Liver (tissue), 9 donors: ENCODE measurements around the gene TSPAN33. TPM values are rescaled to one million over a fixed set of nuclear protein-coding genes. Genes with fewer than 3 reads are reported as not detected.

Experiments
- DNase-seq: peaks from one replicate; pipeline ENCODE4 v3.0.0-alpha.2; 2017; ENCODE audit warnings: low spot score
- H3K27ac ChIP-seq, 2 donors: one replicate each; pipeline ENCODE4 v1.7.0; 2013; ENCODE audit warnings: inconsistent platforms in 2 of 2, low read length in 2 of 2, control low read depth in 1 of 2, low read depth in 1 of 2, mild to moderate bottlenecking in 1 of 2
- H3K27me3 ChIP-seq, 4 donors: one replicate each; pipeline versions ENCODE4 v1.6.1 to v1.7.0; 2013; ENCODE audit warnings: low read length in 3 of 4, inconsistent platforms in 1 of 4, mild to moderate bottlenecking in 1 of 4, moderate library complexity in 1 of 4; ENCODE audit not compliant: control insufficient read depth in 4 of 4, insufficient read depth in 4 of 4
- H3K36me3 ChIP-seq, 4 donors: one replicate each; pipeline versions ENCODE4 v1.6.1 to v1.7.0; 2013; ENCODE audit warnings: low read length in 3 of 4, mild to moderate bottlenecking in 3 of 4, low read depth in 1 of 4, moderate library complexity in 1 of 4; ENCODE audit not compliant: control insufficient read depth in 4 of 4, insufficient read depth in 3 of 4
- H3K4me1 ChIP-seq, 4 donors: one replicate each; pipeline versions ENCODE4 v1.6.1 to v1.7.0; 2013; ENCODE audit warnings: low read length in 3 of 4, mild to moderate bottlenecking in 3 of 4, moderate library complexity in 1 of 4; ENCODE audit not compliant: control insufficient read depth in 4 of 4, insufficient read depth in 4 of 4
- H3K4me3 ChIP-seq, 3 donors: one replicate each; pipeline versions ENCODE4 v1.6.1 to v1.7.0; 2013; ENCODE audit warnings: low read length in 3 of 3, control low read depth in 1 of 3, low read depth in 1 of 3, mild to moderate bottlenecking in 1 of 3
- H3K9ac ChIP-seq, 2 donors: one replicate each; pipeline ENCODE4 v1.7.0; 2013; ENCODE audit warnings: low read length in 2 of 2, mild to moderate bottlenecking in 2 of 2, moderate library complexity in 2 of 2, control low read depth in 1 of 2, low read depth in 1 of 2
- H3K9me3 ChIP-seq, 4 donors: one replicate each; pipeline versions ENCODE4 v1.6.1 to v1.7.0; 2013; ENCODE audit warnings: low read length in 3 of 4; ENCODE audit not compliant: control insufficient read depth in 4 of 4
- EGR1 ChIP-seq, 2 donors: IDR thresholded peaks; 2 replicates each; pipeline ENCODE4 v1.6.1; 2016 to 2018; ENCODE audit warnings: antibody characterized with exemption in 2 of 2, low read depth in 2 of 2
- FOXA1 ChIP-seq: IDR thresholded peaks from 2 replicates; pipeline ENCODE4 v1.6.1; 2016; ENCODE audit warnings: antibody characterized with exemption
- FOXA2 ChIP-seq: IDR thresholded peaks from 2 replicates; pipeline ENCODE4 v1.6.1; 2016; ENCODE audit warnings: antibody characterized with exemption
- HNF4A ChIP-seq, 2 donors: conservative IDR thresholded peaks; 2 replicates each; pipeline ENCODE4 v1.6.1; 2016; ENCODE audit warnings: antibody characterized with exemption in 2 of 2, mild to moderate bottlenecking in 2 of 2
- HNF4G ChIP-seq: IDR thresholded peaks from 2 replicates; pipeline ENCODE4 v1.6.1; 2016; ENCODE audit warnings: antibody characterized with exemption
- JUND ChIP-seq, 2 donors: IDR thresholded peaks; 2 replicates each; pipeline ENCODE4 v1.6.1; 2016; ENCODE audit warnings: antibody characterized with exemption in 2 of 2
- NR2F2 ChIP-seq: IDR thresholded peaks from 2 replicates; pipeline ENCODE4 v1.6.1; 2016; ENCODE audit warnings: antibody characterized with exemption
- RAD21 ChIP-seq, 2 donors: IDR thresholded peaks; 2 replicates each; pipeline ENCODE4 v1.6.1; 2016; ENCODE audit warnings: antibody characterized with exemption in 2 of 2, mild to moderate bottlenecking in 2 of 2
- RXRA ChIP-seq, 2 donors: IDR thresholded peaks; 2 replicates each; pipeline ENCODE4 v1.6.1; 2017 to 2018; ENCODE audit warnings: antibody characterized with exemption in 2 of 2, mild to moderate bottlenecking in 1 of 2
- SP1 ChIP-seq: IDR thresholded peaks from 2 replicates; pipeline ENCODE4 v1.6.1; 2018; ENCODE audit warnings: antibody characterized with exemption, mild to moderate bottlenecking
- TAF1 ChIP-seq: conservative IDR thresholded peaks from 2 replicates; pipeline ENCODE4 v1.6.1; 2016; ENCODE audit warnings: antibody characterized with exemption, mild to moderate bottlenecking
- YY1 ChIP-seq: IDR thresholded peaks from 2 replicates; pipeline ENCODE4 v1.6.1; 2016; ENCODE audit warnings: antibody characterized with exemption, mild to moderate bottlenecking
- polyA plus RNA-seq, 2 donors: library from polyadenylated mRNA; stranded (reverse) in 1 of 2; unstranded in 1 of 2; fragments of 200-250 nt in 1 of 2; fragments of >200 nt in 1 of 2; fragmentation: Nextera tagmentation in 1 of 2; extraction: Ambion mirVana in 1 of 2; gene quantifications; one replicate each; pipeline versions ENCODE4 v1.2.1 to v1.2.3, GENCODE V29; 2013 to 2015
- total RNA-seq, 2 donors: library from RNA; depleted of rRNA; stranded (reverse); fragments of >200 nt; gene quantifications; one replicate each; pipeline ENCODE4 v1.2.3, GENCODE V29; 2014
- TF ChIP-seq, protein P1 (sequence below): IDR thresholded peaks from 2 replicates; pipeline ENCODE4 v1.6.1; 2016; ENCODE audit warnings: antibody characterized with exemption, mild to moderate bottlenecking
- TF ChIP-seq, protein P2 (sequence below): fragments of 150-350 bp; IDR thresholded peaks from 2 replicates; pipeline ENCODE4 v1.5.1; 2017; ENCODE audit warnings: improper control_type of control experiment, low read depth, low read length; ENCODE audit not compliant: missing input control
- TF ChIP-seq, protein P3 (sequence below): IDR thresholded peaks from 2 replicates; pipeline ENCODE4 v1.6.1; 2016; ENCODE audit warnings: antibody characterized with exemption
- TF ChIP-seq, protein P4 (sequence below): IDR thresholded peaks from 2 replicates; pipeline ENCODE4 v1.6.1; 2016; ENCODE audit warnings: antibody characterized with exemption
- TF ChIP-seq, protein P5 (sequence below): IDR thresholded peaks from 2 replicates; pipeline ENCODE4 v1.6.1; 2016; ENCODE audit warnings: antibody characterized with exemption
- donor health status: healthy.
- donor health status: healthy.
- donor health status: healthy.
- donor health status: healthy.
- donor health status: healthy.

The TSPAN33 gene
- total and polyA plus RNA-seq, 4 donors, result 13.4 to 29.3 (median 20.4) TPM

DNA sequence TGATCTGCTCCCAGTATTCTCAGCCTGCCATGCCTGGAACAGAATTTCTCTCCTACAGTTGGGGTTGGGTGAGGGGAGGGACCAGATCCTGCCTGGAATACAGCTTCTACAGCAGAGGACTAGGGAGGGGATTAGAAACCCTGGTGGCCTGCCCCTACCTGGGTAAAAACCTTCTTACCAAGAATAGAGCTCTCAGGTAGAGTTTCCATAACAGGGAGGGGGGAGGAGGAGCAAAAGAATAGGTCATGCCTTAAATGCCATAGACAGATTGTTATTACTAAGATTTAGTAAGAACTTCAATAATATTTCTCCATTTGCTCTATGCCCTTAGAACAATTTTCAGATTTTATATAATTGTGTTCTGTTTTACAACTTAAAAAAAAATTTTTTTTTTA lies 33.5 kb upstream of the TSPAN33 start:
- TF ChIP-seq RAD21 (IDR thresholded peaks at IDR 0.05), result no peak
- TF ChIP-seq SP1, result no peak
- no peak for TF ChIP-seq YY1

DNA sequence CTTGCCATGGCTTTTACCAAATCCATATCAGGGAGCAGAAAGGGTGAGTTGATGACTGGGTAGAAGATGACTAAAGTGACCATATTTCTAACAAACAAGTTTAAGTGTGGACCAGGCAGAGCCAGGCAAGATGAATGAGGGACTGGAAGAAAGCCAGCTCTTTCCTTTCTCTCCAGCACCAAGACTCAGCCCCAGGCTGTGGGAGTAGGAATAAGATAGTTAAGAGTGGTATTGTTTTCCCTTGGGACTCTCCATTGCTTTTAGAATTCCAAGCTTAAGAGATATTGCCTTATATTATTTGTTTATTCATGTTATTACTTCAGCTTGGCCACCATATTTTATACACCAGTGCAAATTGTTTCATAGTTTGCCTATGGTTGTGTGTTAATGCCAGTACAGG lies 28.8 kb upstream of the TSPAN33 start:
- DNase-seq, result no peak
- no peak overlapping the region for H3K27ac ChIP-seq
- no peak overlapping the region for H3K4me3 ChIP-seq
- no peaks in the 10 kb centered on the region for H3K9me3 ChIP-seq
- H3K4me1 ChIP-seq, result no peaks in the 10 kb centered on the region
- TF ChIP-seq FOXA1 (no peak), FOXA2 (no peak), RXRA (IDR thresholded peaks at IDR 0.05) (no peak), HNF4A (conservative IDR thresholded peaks at IDR 0.05) (no peak), NR2F2 (no peak), EGR1 (IDR thresholded peaks at IDR 0.05; ENCODE audit: low read depth in 2 of 2) (no peak), SP1 (no peak), YY1 (no peak), HNF4G (no peak), RAD21 (IDR thresholded peaks at IDR 0.05) (no peak), TAF1 (no peak), JUND (IDR thresholded peaks at IDR 0.05) (no peak)
- TF ChIP-seq, protein P1, sequence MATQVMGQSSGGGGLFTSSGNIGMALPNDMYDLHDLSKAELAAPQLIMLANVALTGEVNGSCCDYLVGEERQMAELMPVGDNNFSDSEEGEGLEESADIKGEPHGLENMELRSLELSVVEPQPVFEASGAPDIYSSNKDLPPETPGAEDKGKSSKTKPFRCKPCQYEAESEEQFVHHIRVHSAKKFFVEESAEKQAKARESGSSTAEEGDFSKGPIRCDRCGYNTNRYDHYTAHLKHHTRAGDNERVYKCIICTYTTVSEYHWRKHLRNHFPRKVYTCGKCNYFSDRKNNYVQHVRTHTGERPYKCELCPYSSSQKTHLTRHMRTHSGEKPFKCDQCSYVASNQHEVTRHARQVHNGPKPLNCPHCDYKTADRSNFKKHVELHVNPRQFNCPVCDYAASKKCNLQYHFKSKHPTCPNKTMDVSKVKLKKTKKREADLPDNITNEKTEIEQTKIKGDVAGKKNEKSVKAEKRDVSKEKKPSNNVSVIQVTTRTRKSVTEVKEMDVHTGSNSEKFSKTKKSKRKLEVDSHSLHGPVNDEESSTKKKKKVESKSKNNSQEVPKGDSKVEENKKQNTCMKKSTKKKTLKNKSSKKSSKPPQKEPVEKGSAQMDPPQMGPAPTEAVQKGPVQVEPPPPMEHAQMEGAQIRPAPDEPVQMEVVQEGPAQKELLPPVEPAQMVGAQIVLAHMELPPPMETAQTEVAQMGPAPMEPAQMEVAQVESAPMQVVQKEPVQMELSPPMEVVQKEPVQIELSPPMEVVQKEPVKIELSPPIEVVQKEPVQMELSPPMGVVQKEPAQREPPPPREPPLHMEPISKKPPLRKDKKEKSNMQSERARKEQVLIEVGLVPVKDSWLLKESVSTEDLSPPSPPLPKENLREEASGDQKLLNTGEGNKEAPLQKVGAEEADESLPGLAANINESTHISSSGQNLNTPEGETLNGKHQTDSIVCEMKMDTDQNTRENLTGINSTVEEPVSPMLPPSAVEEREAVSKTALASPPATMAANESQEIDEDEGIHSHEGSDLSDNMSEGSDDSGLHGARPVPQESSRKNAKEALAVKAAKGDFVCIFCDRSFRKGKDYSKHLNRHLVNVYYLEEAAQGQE, result no peak
- TF ChIP-seq, protein P2, sequence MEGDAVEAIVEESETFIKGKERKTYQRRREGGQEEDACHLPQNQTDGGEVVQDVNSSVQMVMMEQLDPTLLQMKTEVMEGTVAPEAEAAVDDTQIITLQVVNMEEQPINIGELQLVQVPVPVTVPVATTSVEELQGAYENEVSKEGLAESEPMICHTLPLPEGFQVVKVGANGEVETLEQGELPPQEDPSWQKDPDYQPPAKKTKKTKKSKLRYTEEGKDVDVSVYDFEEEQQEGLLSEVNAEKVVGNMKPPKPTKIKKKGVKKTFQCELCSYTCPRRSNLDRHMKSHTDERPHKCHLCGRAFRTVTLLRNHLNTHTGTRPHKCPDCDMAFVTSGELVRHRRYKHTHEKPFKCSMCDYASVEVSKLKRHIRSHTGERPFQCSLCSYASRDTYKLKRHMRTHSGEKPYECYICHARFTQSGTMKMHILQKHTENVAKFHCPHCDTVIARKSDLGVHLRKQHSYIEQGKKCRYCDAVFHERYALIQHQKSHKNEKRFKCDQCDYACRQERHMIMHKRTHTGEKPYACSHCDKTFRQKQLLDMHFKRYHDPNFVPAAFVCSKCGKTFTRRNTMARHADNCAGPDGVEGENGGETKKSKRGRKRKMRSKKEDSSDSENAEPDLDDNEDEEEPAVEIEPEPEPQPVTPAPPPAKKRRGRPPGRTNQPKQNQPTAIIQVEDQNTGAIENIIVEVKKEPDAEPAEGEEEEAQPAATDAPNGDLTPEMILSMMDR, result no peak
- TF ChIP-seq, protein P3, sequence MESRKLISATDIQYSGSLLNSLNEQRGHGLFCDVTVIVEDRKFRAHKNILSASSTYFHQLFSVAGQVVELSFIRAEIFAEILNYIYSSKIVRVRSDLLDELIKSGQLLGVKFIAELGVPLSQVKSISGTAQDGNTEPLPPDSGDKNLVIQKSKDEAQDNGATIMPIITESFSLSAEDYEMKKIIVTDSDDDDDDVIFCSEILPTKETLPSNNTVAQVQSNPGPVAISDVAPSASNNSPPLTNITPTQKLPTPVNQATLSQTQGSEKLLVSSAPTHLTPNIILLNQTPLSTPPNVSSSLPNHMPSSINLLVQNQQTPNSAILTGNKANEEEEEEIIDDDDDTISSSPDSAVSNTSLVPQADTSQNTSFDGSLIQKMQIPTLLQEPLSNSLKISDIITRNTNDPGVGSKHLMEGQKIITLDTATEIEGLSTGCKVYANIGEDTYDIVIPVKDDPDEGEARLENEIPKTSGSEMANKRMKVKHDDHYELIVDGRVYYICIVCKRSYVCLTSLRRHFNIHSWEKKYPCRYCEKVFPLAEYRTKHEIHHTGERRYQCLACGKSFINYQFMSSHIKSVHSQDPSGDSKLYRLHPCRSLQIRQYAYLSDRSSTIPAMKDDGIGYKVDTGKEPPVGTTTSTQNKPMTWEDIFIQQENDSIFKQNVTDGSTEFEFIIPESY, result no peak
- TF ChIP-seq, protein P4, sequence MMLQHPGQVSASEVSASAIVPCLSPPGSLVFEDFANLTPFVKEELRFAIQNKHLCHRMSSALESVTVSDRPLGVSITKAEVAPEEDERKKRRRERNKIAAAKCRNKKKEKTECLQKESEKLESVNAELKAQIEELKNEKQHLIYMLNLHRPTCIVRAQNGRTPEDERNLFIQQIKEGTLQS, result no peak
- TF ChIP-seq, protein P5, sequence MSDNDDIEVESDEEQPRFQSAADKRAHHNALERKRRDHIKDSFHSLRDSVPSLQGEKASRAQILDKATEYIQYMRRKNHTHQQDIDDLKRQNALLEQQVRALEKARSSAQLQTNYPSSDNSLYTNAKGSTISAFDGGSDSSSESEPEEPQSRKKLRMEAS, result no peak
- H3K36me3 ChIP-seq, result no peaks in the 10 kb centered on the region
- H3K27me3 ChIP-seq, result no peaks in the 10 kb centered on the region
- no peak overlapping the region for H3K9ac ChIP-seq

More for the DNA sequence above, 33.5 kb upstream of the TSPAN33 start:
- Histone ChIP-seq H3K27me3 (no peaks in the 10 kb centered on the region), H3K27ac (no peak overlapping the region), H3K9me3 (no peaks in the 10 kb centered on the region), H3K4me1 (peaks cover 0 to 4% (median 0%) of the 10 kb centered on the region in 4 donors), H3K9ac (no peak overlapping the region), H3K36me3 (no peaks in the 10 kb centered on the region), H3K4me3 (no peak overlapping the region)
- DNase-seq, result no peak
